ENCODE data around the gene CNEP1R1.

GRCh38 chr16:50015631-50016030 is 9.4 kb upstream of the CNEP1R1 start:
- TF ChIP-seq ETV6 (IDR thresholded peaks at IDR 0.05; ENCODE audit: borderline replicate concordance in 1 of 2, low read depth in 2 of 2, low read length in 1 of 2) (no peak), ETV6 (CRISPR knock-in tag; IDR thresholded peaks at IDR 0.05; ENCODE audit: borderline replicate concordance) (no peak), ZEB2 (IDR thresholded peaks at IDR 0.05) (no peak), ZFP36 (IDR thresholded peaks at IDR 0.05; ENCODE audit: low read depth, low read length, partially characterized antibody) (no peak), TEAD4 (IDR thresholded peaks at IDR 0.05; ENCODE audit: low read length) (no peak), TEAD4 (CRISPR knock-in tag; IDR thresholded peaks at IDR 0.05; ENCODE audit: borderline replicate concordance) (no peak), ZNF707 (CRISPR knock-in tag; conservative IDR thresholded peaks at IDR 0.05) (no peak), BRCA1 (IDR thresholded peaks at IDR 0.05) (no peak), BRCA1 (CRISPR knock-in tag; IDR thresholded peaks at IDR 0.05) (no peak), EZH2 (IDR thresholded peaks at IDR 0.05; ENCODE audit: borderline replicate concordance, low read depth, low read length) (no peak), XRCC5 (IDR thresholded peaks at IDR 0.05; ENCODE audit: low read depth, low read length) (no peak), ZHX1 (conservative IDR thresholded peaks at IDR 0.05; ENCODE audit: low read length) (no peak), ZBTB2 (IDR thresholded peaks at IDR 0.05) (no peak), POLR2A (conservative IDR thresholded peaks at IDR 0.05) (no peak), USF1 (CRISPR knock-in tag; IDR thresholded peaks at IDR 0.05) (no peak), THRB (CRISPR knock-in tag; conservative IDR thresholded peaks at IDR 0.05) (no peak), CTCF (IDR thresholded peaks at IDR 0.05 in 2 of 3, conservative IDR thresholded peaks at IDR 0.05 in 1 of 3; ENCODE audit: insufficient read depth in 2 of 3, low read depth in 1 of 3, low read length in 3 of 3) (no peak)
